H9 (cell line): ENCODE results near the gene GLT8D1. TPM values are rescaled to one million over a fixed set of nuclear protein-coding genes. Genes with fewer than 3 reads are reported as not detected.

ENCODE experiments used
- DNase-seq: peaks from one replicate; pipeline ENCODE4 v3.0.0-alpha.2; 2017
- H2AFZ ChIP-seq: one replicate; pipeline ENCODE4 v1.6.1; 2013; ENCODE audit warnings: mild to moderate bottlenecking, low read length, control low read depth, moderate library complexity
- H2AK5ac ChIP-seq: 2 replicates; pipeline ENCODE4 v1.6.1; 2013; ENCODE audit warnings: low read length, control low read depth, mixed read lengths; ENCODE audit not compliant: insufficient read length
- H2BK120ac ChIP-seq: one replicate; pipeline ENCODE4 v1.6.1; 2013; ENCODE audit warnings: low read depth, mild to moderate bottlenecking, low read length, control low read depth, inconsistent platforms; ENCODE audit not compliant: poor library complexity, severe bottlenecking
- H2BK12ac ChIP-seq: 2 replicates; pipeline ENCODE4 v1.6.1; 2013; ENCODE audit warnings: low read length, control low read depth, mixed read lengths, low read depth; ENCODE audit not compliant: insufficient read length
- H2BK15ac ChIP-seq: 2 replicates; pipeline ENCODE4 v1.6.1; 2013; ENCODE audit warnings: low read depth, low read length, control low read depth
- H2BK20ac ChIP-seq: one replicate; pipeline ENCODE4 v1.6.1; 2013; ENCODE audit warnings: low read depth, mild to moderate bottlenecking, low read length, control low read depth, inconsistent platforms; ENCODE audit not compliant: poor library complexity, severe bottlenecking
- H2BK5ac ChIP-seq: 2 replicates; pipeline ENCODE4 v1.6.1; 2013; ENCODE audit warnings: low read length, control low read depth, mixed read lengths; ENCODE audit not compliant: insufficient read length
- H3K14ac ChIP-seq: 2 replicates; pipeline ENCODE4 v1.6.1; 2013; ENCODE audit warnings: low read length, control low read depth; ENCODE audit not compliant: insufficient read depth
- H3K18ac ChIP-seq: 2 replicates; pipeline ENCODE4 v1.6.1; 2013; ENCODE audit warnings: low read depth, mild to moderate bottlenecking, mixed read lengths, low read length, control low read depth; ENCODE audit not compliant: insufficient read length
- H3K23ac ChIP-seq: 2 replicates; pipeline ENCODE4 v1.6.1; 2013; ENCODE audit warnings: low read length, control low read depth, mixed read lengths, low read depth; ENCODE audit not compliant: insufficient read length
- H3K23me2 ChIP-seq: 2 replicates; pipeline ENCODE4 v1.6.1; 2013; ENCODE audit warnings: low read depth, mild to moderate bottlenecking, mixed read lengths, low read length, control low read depth; ENCODE audit not compliant: insufficient read length, poor library complexity, severe bottlenecking
- H3K27ac ChIP-seq: 2 replicates; pipeline ENCODE4 v1.5.1; 2013; ENCODE audit warnings: low read length, control low read depth, mixed read lengths, low read depth; ENCODE audit not compliant: insufficient read length
- H3K27me3 ChIP-seq: 2 replicates; pipeline ENCODE4 v1.6.1; 2013; ENCODE audit warnings: low read length, control low read depth, inconsistent platforms; ENCODE audit not compliant: insufficient read depth
- H3K4ac ChIP-seq: 2 replicates; pipeline ENCODE4 v1.6.1; 2013; ENCODE audit warnings: low read depth, mild to moderate bottlenecking, control low read depth, inconsistent platforms, low read length, moderate library complexity
- H3K4me1 ChIP-seq: 2 replicates; pipeline ENCODE4 v1.6.1; 2013; ENCODE audit warnings: low read length, control low read depth, inconsistent platforms; ENCODE audit not compliant: insufficient read depth
- H3K4me2 ChIP-seq: 2 replicates; pipeline ENCODE4 v1.6.1; 2013; ENCODE audit warnings: low read length, control low read depth, mixed read lengths; ENCODE audit not compliant: insufficient read length, insufficient read depth
- H3K56ac ChIP-seq: 2 replicates; pipeline ENCODE4 v1.6.1; 2013; ENCODE audit warnings: low read depth, mild to moderate bottlenecking, mixed read lengths, low read length, control low read depth; ENCODE audit not compliant: insufficient read length
- H3K79me1 ChIP-seq: 2 replicates; pipeline ENCODE4 v1.6.1; 2013; ENCODE audit warnings: low read depth, mild to moderate bottlenecking, moderate library complexity, low read length, control low read depth, inconsistent platforms; ENCODE audit not compliant: insufficient read depth, poor library complexity, severe bottlenecking
- H3K79me2 ChIP-seq: 2 replicates; pipeline ENCODE4 v1.6.1; 2013; ENCODE audit warnings: low read length, control low read depth, inconsistent platforms; ENCODE audit not compliant: insufficient read depth
- H3K9ac ChIP-seq: 2 replicates; pipeline ENCODE4 v1.6.1; 2013; ENCODE audit warnings: low read length, control low read depth, mixed read lengths; ENCODE audit not compliant: insufficient read length; ENCODE audit errors: extremely low read depth
- H3K9me3 ChIP-seq: one replicate; pipeline ENCODE4 v1.6.1; 2013; ENCODE audit warnings: low read depth, low read length, inconsistent platforms; ENCODE audit not compliant: control insufficient read depth
- H3T11ph ChIP-seq: one replicate; pipeline ENCODE4 v1.6.1; 2013; ENCODE audit warnings: mild to moderate bottlenecking, low read length, control low read depth, inconsistent platforms
- H4K20me1 ChIP-seq: one replicate; pipeline ENCODE4 v1.6.1; 2013; ENCODE audit not compliant: control insufficient read depth, insufficient read length, insufficient read depth
- H4K5ac ChIP-seq: 2 replicates; pipeline ENCODE4 v1.6.1; 2013; ENCODE audit warnings: low read depth, mild to moderate bottlenecking, mixed read lengths, low read length, control low read depth; ENCODE audit not compliant: insufficient read length
- H4K8ac ChIP-seq: replicated peaks from 2 replicates; pipeline ENCODE4 v1.6.1; 2013; ENCODE audit warnings: low read length, control low read depth, mixed read lengths, low read depth; ENCODE audit not compliant: insufficient read length
- H4K91ac ChIP-seq: 2 replicates; pipeline ENCODE4 v1.6.1; 2013; ENCODE audit warnings: low read depth, mild to moderate bottlenecking, moderate library complexity, mixed read lengths, low read length, control low read depth; ENCODE audit not compliant: insufficient read length
- H3K27ac Mint-ChIP-seq, 3 experiments: 2 replicates in 2 of 3; 3 replicates in 1 of 3; pipeline ENCODE4 v1.8.0; 2020 to 2021; ENCODE audit warnings: mixed read lengths in 3 of 3, mild to moderate bottlenecking in 1 of 3, moderate library complexity in 1 of 3
- H3K27me3 Mint-ChIP-seq: 2 replicates; pipeline ENCODE4 v1.8.0; 2021; ENCODE audit warnings: low read depth, mild to moderate bottlenecking, moderate library complexity, mixed read lengths
- H3K36me3 Mint-ChIP-seq, 3 experiments: 2 replicates in 2 of 3; 3 replicates in 1 of 3; pipeline ENCODE4 v1.8.0; 2020 to 2021; ENCODE audit warnings: low read depth in 3 of 3, mixed read lengths in 3 of 3; ENCODE audit not compliant: insufficient read depth in 1 of 3
- H3K4me1 Mint-ChIP-seq, 2 experiments: 2 replicates each; pipeline ENCODE4 v1.8.0; 2020; ENCODE audit warnings: mixed read lengths in 2 of 2
- H3K4me3 Mint-ChIP-seq, 2 experiments: 2 replicates in 1 of 2; 3 replicates in 1 of 2; pipeline ENCODE4 v1.8.0; 2020 to 2021; ENCODE audit warnings: mild to moderate bottlenecking in 2 of 2, mixed read lengths in 2 of 2, moderate library complexity in 1 of 2
- H3K9me3 Mint-ChIP-seq, 2 experiments: 2 replicates in 1 of 2; 3 replicates in 1 of 2; pipeline ENCODE4 v1.8.0; 2020; ENCODE audit warnings: mild to moderate bottlenecking in 2 of 2, mixed read lengths in 2 of 2, moderate library complexity in 1 of 2
- WGBS: extraction: QIAGEN DNeasy Blood & Tissue Kit; methylation state at CpG from one replicate; pipeline ENCODE4 v1.1.7; 2013; ENCODE audit warnings: missing lambda C conversion rate, low lambda C conversion rate, mixed read lengths; ENCODE audit not compliant: insufficient read length; ENCODE audit errors: extremely low coverage; 5-methylcytosine and 5-hydroxymethylcytosine counted together
- total RNA-seq: library from RNA; stranded (reverse); gene quantifications from 2 replicates; pipeline ENCODE4 v1.2.1, GENCODE V29; 2021
- TF ChIP-seq, protein P1 (sequence below): fragments of 200-600 bp; sonication (generic); conservative IDR thresholded peaks from 3 replicates; pipeline ENCODE4 v1.8.0; 2021; ENCODE audit warnings: antibody characterized with exemption, mild to moderate bottlenecking

Gene GLT8D1
- total RNA-seq, 1 experiment from 2014 or later, result 39.3 TPM

DNA sequence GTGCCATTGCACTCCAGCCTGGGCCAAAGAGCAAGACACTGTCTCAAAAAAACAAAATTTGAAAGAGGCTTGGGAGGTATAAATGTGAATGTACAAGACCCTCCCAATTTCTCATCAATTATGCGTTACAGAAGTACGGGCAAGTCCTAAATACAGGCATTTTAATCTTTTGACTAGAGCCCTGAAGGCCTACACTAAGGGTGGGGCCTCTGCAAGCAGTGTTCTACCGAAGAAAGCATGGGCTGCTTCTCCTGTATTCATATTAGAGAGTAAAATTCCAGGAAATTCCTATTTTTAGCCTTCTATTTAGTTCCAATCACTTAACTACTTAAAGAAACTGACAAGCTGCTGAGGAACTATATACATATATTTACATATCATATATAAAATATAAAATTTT lies 45.5 kb downstream of the GLT8D1 start:
- Histone ChIP-seq H4K91ac (no peak overlapping the region), H3K4me2 (no peak overlapping the region), H2AFZ (no peak overlapping the region), H4K5ac (no peak overlapping the region), H3K79me2 (no peaks in the 10 kb centered on the region), H3K9ac (no peak overlapping the region), H3K27me3 (no peaks in the 10 kb centered on the region), H3K27ac (no peak overlapping the region), H2BK120ac (no peak overlapping the region), H3T11ph (no peak overlapping the region), H2BK20ac (no peak overlapping the region), H2BK5ac (no peak overlapping the region), H3K9me3 (no peaks in the 10 kb centered on the region), H3K23ac (no peak overlapping the region), H2AK5ac (no peak overlapping the region), H2BK15ac (no peak overlapping the region), H3K23me2 (no peaks in the 10 kb centered on the region), H4K8ac (no peak overlapping the region), H3K4ac (no peak overlapping the region), H3K79me1 (no peaks in the 10 kb centered on the region), H3K4me1 (no peaks in the 10 kb centered on the region), H3K56ac (no peak overlapping the region), H3K14ac (no peak overlapping the region), H4K20me1 (no peaks in the 10 kb centered on the region), H3K18ac (no peak overlapping the region), H2BK12ac (no peak overlapping the region)
- H3K36me3 Mint-ChIP-seq, result peaks cover 29 to 80% (median 58%) of the 10 kb centered on the region in 3 experiments; a peak in 6 of 7 replicates
- DNase-seq, result no peak
- H3K4me3 Mint-ChIP-seq, result no peak overlapping the region
- no peaks in the 10 kb centered on the region for H3K27me3 Mint-ChIP-seq
- no peaks in the 10 kb centered on the region; a peak in 1 of 5 replicates for H3K9me3 Mint-ChIP-seq
- WGBS, result no CpG with 5 or more reads among the region's 3 CpGs
- H3K27ac Mint-ChIP-seq, result no peak overlapping the region
- peaks cover 6% of the 10 kb centered on the region in 2 experiments for H3K4me1 Mint-ChIP-seq
- TF ChIP-seq, protein P1, sequence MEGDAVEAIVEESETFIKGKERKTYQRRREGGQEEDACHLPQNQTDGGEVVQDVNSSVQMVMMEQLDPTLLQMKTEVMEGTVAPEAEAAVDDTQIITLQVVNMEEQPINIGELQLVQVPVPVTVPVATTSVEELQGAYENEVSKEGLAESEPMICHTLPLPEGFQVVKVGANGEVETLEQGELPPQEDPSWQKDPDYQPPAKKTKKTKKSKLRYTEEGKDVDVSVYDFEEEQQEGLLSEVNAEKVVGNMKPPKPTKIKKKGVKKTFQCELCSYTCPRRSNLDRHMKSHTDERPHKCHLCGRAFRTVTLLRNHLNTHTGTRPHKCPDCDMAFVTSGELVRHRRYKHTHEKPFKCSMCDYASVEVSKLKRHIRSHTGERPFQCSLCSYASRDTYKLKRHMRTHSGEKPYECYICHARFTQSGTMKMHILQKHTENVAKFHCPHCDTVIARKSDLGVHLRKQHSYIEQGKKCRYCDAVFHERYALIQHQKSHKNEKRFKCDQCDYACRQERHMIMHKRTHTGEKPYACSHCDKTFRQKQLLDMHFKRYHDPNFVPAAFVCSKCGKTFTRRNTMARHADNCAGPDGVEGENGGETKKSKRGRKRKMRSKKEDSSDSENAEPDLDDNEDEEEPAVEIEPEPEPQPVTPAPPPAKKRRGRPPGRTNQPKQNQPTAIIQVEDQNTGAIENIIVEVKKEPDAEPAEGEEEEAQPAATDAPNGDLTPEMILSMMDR, result no peak
